ENCODE results near the gene PTPRN2.

- no peak for TF ChIP-seq CTCF (IDR thresholded peaks at IDR 0.05 in 2 of 3, conservative IDR thresholded peaks at IDR 0.05 in 1 of 3; ENCODE audit: borderline replicate concordance in 1 of 3, insufficient read depth in 1 of 3, low read depth in 2 of 3, low read length in 2 of 3)
- TF ChIP-seq EZH2 (IDR thresholded peaks at IDR 0.05) = no peak
- TF ChIP-seq, protein P1, sequence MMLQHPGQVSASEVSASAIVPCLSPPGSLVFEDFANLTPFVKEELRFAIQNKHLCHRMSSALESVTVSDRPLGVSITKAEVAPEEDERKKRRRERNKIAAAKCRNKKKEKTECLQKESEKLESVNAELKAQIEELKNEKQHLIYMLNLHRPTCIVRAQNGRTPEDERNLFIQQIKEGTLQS (IDR thresholded peaks at IDR 0.05) = no peak
- no peak for TF ChIP-seq ZFX (IDR thresholded peaks at IDR 0.05)
- TF ChIP-seq YY1 (IDR thresholded peaks at IDR 0.05; ENCODE audit: extremely low read depth, insufficient replicate concordance, low read depth, low read length) = no peak
- no peak for TF ChIP-seq CEBPB (IDR thresholded peaks at IDR 0.05; ENCODE audit: low read depth)
- TF ChIP-seq POLR2AphosphoS5 (IDR thresholded peaks at IDR 0.05; ENCODE audit: low read depth, low read length) = no peak
- no peak for TF ChIP-seq POLR2A (IDR thresholded peaks at IDR 0.05; ENCODE audit: borderline replicate concordance, extremely low read depth, insufficient read depth, insufficient read length)
- TF ChIP-seq EZH2phosphoT487 (IDR thresholded peaks at IDR 0.05; ENCODE audit: borderline replicate concordance) = no peak
- no peak for TF ChIP-seq JUND (IDR thresholded peaks at IDR 0.05)
- no peak for TF ChIP-seq EGR1 (IDR thresholded peaks at IDR 0.05; ENCODE audit: low read depth)
- no peak for TF ChIP-seq SIN3A (IDR thresholded peaks at IDR 0.05; ENCODE audit: low read depth)
These were observed 1017.7 kb downstream of the PTPRN2 start for GRCh38 chr7:157569967-157570366.
